Ecto neural progenitor cell (in vitro differentiated cells): ENCODE data around the gene EPB41L4B.
"Not testable (repeated sequence)": the region's sequence is repeated elsewhere in the genome, so short reads cannot be mapped to it uniquely, and the experiment has no call there.

Experiments used
- DNase-seq: peaks from one replicate; pipeline ENCODE4 v3.0.0-alpha.2; 2018; ENCODE audit warnings: low spot score

The EPB41L4B gene

DNA sequence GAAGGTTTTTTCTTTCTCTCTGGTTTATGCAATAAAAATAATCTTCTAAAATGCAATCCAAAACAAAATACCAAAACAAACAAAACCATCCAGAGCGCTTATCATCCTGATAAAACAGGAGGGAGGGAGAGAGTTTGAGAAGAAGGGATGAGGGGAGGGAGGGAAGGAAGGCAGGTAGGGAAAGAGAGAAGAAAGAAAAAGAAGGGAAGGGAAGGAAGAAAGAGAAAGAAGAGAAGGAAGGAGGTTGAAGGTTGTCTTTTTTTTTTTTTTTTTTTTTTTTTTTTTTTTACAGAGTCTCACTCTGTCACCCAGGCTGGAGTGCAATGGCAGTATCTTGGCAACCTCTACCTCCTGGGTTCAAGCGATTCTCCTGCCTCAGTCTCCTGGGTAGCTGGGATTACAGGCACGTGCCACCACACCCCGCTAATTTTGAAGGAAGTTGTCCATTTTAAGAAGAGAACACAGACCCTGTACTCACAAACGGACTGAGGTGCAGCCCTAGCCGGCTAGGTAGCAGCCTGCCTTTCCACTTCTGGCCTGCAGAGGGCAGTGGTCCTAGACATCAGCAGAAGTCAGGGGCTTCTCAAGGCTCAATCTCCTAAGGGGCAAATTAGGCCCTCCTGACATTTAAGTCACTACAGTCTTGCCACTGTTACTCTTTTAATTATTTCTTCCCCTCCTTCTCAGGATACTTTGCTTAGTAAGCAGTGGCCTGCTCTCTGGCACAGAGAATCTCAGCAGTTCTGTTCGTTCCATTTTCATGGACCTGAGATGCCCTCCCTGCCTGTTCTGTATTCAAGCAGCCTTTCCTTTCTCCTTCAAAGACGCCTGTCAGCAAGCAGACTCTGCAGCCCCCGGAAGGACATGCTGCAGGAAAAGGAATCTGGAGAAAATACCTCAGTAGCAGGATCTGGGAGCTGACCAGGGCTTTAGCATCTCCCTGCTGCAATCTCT is 76.4 kb downstream of the EPB41L4B start:
- peak; percentile 82 for DNase-seq

DNA sequence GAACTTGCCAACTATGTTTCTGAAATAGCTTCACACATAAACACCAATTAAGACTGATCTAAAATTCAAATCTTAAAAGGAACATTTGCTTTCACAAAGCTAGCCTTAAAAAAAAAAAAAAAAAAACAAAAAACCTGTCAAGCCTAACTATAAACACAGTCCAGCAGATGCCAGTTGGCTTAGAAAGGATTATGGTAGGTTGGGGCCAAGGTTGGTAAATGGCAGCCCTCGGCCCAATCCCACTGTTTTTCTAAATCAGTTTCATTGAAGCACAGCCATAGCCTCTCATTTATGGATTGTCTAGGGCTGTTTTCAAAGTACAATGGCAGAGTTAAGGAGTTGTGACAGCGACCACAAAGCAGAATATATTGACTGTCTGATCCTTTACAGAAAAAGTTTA is 78.1 kb downstream of the EPB41L4B start:
- DNase-seq, result no peak

DNA sequence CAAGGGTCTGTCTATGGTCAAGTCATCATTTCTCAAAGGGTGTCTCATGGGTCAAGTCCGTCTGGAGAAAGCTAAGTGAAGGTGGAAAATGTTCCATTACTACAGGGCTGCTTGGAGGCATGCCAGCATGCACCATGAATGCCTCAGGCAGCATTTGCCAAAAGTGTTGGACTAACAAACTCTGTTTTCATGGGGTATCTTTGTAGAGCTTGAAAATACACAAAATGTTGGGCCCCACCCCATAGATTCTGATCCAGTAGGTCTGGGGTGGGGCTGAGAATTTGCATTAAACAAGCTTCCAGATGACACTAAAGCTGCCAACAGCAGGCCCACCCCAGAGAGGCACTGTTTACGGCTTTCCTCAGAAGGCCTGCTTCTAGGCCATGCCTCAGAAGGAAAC is 78.8 kb downstream of the EPB41L4B start:
- DNase-seq, result no peak

DNA sequence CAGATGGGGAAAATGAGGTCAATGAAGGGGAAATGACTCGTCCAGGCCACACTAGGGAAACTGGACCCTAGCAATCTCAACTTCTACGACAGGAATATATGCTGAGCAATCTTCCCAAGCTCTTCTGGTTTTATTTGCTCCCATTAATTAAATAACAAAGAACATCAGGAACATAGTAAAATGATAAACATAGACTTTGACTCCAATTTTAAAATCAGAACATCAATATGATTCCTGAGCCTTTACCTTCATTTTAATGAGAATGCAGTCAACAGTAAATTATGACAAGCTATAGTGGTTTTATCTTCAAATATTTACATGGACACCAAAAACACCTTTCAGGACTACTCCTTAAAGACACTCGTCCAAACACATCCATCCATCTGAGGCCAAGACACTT is 79.7 kb downstream of the EPB41L4B start:
- no peak for DNase-seq

DNA sequence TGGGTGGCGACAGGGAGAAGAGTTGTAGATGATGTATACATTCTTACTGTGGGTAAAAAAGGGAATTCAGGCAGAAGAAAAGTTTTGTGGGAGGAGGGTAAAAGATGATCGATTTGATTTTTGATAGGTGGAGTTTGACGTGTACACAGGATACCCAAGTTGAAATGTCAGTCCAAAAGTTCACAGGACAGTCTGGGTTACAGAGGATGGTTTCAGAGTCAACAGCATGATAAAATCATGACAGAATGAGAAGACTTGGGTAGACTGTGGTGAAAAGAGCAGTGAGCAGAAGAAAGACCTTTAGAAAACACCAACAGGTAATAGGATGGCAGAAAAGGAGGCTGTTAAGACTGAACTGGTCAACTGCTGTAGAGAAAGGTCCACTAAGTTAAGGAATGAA is 81.6 kb downstream of the EPB41L4B start:
- no peak for DNase-seq

DNA sequence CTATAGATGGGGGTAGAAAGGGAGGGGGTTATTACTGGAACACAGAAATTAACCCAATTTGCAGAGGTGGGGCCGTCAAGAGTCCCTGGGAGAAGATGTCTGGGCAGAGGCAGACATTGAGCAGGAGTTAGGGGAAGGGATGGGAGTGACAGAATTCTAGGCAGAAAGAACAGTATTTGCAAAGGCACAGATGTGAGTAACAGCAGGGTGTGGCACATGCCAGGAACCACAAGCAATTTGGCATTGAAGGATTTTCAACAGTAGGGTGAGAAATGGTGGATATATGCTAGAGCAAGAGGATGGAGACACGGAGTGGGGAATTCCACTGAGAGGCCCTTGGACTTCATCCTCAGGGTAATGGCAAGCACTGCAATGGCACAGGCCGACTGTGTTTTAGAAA is 82.2 kb downstream of the EPB41L4B start:
- DNase-seq, result no peak

DNA sequence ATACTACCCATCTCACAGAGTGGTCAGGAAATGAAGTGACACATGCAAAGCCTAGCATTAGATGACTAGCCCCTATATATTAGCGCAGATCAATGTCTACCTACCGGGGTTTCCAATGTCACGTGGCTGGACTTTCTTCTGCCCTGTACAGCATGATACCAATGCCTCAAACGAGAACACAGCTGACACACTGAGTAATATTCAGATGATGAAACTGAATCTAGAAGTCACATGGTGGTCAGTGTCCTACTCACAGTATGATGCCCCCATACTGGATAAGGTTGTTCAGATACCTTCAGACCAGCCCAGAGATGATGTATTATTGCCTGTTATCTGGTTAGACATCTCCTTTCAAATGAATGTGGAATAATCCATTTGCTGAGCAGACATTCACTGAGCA is 82.7 kb downstream of the EPB41L4B start:
- no peak for DNase-seq

DNA sequence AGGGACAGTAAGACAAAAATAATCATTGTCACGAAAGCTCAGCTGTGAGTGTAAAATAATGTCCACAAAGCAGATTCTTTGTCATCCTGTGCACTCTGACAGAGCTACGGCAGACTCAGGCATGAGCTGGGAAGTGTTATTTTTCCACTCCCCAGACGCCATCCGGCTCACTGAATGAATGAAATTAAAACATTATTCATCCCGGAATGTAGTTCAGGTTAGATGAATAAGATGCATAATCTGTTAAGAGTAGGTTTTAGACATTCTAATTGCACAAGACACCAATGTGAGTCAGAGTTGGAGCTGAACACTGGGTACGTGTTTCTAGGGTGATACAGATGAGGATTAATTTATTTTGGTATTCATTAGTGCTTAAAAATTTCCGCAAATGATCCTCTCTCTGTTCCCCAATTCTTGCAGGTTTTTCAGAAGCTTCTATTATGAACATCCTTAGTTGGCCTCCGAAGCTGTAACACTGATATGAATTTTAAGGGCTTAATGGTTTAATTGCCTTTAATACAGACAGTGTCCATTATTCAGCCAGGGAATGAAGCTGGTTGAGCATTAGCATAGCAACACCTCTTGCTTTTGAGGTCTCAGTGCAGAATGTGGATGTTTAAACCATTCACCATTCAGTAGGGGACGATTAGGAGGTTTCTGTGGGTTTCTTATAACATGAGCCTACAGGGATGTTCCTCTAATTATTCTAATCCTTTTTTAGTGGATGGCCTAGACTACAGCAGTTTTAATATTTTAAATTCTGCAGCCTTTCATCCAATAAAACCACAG is 88.2 kb downstream of the EPB41L4B start:
- no peak for DNase-seq

DNA sequence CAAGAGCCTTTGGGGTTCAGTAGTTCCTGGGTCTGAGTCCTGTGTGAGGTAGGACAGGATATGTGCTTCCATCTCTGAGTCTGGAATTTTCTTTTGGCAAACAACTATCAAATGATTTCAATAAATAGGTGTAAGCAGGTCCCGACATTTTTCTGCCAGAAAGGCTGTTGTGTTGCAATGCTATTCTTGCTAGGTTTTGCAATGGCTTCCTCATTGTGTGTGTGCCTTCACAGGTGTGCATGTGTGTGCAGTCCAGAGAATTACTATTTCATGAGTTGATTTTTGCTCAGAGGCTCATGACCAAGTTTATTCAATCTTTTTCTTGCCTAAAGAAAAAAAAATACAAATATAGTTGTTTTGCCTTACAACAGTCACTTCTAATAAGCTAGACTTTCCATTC is 89.3 kb downstream of the EPB41L4B start:
- no peak for DNase-seq

DNA sequence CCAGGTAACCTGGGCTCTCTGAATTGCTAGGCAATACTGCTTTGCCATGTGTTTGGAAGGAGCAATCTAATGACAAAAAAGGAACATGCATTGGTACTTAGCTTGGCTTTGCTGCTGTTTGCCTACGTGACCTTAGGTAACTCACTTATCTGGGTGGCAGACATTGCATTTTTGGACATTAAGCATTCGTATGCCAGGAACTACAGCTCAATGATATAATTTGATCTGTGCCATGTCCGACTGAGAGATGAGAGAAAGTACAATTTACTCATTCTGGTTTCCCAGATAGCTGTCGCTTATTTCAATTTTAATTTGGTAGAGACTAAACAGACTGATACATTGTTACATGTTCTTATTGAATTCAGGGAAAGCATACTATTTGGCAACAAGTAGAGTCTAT is 90.6 kb downstream of the EPB41L4B start:
- no peak for DNase-seq

DNA sequence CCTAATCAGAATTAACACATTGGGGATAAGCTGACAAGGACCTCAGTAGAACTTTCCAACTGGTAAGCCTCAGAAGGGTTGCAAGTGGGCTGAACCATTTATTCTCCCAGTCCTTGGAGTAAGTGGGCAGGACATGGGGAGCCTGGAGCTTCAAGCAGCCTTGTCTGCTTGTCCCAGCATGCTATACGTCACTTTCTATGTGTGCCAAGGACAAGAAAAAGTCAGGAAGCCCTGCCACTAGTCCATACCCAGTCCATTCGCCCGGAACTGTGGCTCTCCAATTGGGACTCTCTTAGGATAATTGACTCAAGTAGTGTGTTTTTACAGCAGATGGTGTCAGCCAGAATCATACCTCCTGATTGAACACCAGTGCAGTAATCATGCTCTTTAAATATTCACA is 91.2 kb downstream of the EPB41L4B start:
- no peak for DNase-seq

DNA sequence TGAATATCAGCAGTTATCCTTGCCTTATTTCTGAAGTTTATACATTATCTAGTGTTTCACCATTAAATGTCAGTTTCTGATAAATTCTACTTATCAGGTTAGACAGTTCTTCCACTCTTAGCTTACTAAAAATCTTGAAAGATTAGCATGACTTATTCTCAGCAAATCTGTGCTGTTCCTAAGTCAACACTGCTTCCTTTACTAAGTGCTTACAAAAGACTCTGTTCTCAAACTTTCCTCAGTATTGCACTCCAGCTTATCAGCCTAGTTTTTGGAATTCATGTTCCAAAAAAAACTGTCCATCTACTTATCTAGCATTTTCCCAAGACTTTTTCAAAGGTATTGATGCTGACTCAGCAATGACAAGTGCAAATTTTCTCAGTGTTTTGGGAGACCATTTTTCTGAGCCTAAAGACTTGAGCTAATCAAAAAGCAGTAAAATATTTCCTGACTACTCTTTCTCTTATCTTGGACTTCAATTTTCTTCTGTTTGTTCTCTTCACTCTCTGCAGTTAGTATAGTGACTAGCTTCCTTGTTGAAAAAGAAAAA is 92.7 kb downstream of the EPB41L4B start:
- DNase-seq, result no peak

DNA sequence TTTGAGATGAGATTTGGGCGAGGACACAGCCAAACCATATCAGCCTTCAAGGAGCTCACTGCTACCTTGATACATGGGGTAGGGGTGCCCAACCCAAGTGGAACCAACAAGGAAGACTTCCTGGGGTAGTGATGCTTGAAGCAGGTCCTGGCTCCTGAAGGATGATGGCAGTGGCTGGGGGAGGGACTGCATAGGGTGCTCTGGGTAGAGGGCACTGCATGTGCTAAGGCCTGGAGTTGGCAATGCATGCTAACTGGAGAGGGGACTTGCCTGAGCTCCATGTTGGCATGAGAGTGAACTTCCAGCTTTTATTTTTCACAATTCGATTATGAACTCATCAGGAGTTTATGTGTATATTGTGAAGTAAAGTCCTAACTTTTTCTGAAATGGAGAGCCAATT is 95.2 kb downstream of the EPB41L4B start:
- no peak for DNase-seq

DNA sequence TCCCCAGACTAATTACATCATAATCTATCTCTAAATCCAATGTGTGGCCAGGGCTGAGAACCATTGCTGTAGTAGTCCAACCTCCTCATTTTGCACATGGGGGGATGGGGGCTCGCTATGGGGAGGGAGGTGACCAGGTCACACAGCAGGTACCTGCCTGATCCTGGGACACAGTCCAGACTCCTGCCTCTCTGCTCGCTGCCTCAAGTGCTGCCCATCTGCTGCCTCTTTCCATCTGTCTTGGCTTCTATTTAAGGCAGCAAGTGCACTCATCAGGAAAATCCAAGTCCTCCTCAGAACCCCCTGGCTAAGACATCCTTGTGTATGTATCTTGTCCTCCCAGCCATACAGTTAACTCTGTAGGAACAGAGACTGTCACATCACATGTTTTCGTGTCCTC is 96.1 kb downstream of the EPB41L4B start:
- DNase-seq, result no peak

DNA sequence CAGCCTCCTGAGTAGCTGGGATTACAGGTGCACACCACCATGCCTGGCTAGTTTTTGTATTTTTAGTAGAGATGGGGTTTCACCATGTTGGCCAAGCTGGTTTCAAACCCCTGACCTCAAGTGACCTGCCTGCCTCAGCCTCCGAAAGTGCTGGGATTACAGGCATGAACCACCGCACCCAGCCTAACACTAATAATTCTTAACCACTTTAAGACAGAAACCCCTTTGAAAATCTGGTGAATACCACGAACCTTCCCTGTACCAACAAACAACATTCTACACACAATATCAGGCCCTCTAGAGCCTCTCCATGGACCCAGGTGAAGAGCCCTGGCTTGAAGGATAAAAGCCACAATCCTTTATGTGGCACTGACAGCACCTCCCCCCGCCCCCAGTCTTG is 102.6 kb downstream of the EPB41L4B start:
- not testable (repeated sequence) for DNase-seq

DNA sequence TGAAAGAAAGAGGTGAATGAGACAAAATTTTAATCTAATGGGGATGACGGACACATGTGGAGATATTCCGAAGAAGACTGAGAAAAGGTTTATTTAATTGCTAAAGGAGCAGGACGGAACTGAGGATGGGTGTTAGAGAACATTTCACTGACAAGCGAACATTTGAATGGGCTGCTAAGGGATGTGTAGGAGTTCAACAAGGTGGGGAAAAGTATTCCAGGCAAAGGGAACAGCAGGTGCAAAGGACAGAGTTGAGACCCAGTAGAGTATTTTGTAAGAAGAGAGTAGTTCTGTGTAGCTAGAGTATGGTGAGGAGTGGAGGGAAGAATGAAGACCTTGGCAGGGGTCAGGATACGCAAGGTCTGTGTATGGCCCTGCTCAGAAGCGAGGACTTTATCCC is 106.4 kb downstream of the EPB41L4B start:
- DNase-seq, result no peak

DNA sequence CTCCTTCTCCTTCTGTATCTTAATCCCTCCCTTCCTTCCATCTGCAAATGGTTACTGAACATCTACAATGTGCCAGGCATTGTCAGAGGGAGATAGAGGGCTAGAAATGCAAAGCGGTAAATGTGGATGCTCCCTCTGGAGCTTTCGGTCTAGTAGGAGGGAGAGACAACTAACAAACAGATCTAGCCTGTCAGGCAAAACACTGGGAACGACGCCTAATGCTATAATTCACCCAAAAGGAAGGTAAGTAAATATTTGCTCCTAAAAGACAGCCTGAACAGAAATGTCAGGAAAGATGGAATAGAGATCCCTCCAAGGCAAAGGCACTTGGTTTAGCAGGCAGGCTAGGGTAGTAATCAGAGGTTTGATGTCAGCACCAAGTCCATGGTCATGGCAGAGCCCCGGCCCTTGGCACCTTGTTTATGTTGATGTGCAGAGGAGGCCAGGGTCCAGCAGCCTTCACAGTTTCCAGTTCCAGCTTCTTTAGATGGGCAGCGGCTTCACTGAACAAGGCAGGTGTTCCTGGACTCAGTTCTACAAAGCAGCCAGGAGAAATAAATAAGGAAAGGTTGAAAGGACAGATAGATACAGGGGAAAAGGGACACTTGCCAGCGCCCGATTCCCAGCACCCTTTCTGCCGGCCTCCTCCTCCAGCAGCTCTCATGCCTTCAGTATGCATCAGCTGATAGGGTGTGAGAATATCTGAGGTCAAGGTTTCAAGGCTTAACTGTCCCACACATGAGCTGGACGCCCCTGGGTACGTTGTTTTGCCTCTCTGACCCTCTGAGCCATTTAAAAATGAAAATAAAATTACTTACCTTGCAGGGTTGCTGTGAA is 107.4 kb downstream of the EPB41L4B start:
- DNase-seq, result no peak

DNA sequence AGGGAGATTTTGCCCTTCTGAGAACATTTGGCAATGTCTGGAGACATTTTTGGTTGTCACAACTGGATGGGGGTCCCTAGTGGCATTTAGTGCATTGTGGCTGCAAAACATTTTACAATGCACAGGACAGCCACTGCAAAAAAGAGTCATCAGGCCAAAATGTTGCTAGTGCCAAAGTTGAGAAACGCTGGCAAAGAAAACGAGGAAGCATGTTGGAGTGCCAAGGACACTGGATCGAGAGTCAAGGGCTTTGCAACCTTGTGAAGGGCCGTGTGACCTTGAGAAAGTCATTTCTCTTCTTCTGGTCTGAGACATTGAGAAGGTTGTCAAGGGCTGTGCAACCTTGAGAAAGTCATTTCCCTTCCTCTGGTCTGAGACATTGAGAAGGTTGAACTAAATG is 108.1 kb downstream of the EPB41L4B start:
- no peak for DNase-seq

DNA sequence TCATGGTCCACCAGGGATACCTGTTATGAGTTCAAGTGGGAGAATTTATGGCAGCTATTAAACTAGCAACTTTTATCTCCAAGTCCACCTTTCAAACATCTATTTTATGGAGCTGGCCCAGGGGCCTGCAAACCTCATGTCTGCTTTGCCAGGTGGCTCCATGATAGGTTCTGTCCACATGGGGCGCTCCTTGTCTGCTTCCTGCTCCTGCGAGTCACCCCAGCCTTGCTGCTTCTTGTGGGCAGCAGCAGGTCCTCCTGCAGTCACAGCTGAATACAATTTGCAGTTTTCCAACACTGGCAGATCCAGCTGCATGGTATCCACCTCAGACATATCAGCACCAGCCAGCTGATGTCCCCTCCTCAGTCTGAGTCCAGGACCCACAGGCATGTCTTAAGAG is 114.2 kb downstream of the EPB41L4B start:
- DNase-seq, result no peak

DNA sequence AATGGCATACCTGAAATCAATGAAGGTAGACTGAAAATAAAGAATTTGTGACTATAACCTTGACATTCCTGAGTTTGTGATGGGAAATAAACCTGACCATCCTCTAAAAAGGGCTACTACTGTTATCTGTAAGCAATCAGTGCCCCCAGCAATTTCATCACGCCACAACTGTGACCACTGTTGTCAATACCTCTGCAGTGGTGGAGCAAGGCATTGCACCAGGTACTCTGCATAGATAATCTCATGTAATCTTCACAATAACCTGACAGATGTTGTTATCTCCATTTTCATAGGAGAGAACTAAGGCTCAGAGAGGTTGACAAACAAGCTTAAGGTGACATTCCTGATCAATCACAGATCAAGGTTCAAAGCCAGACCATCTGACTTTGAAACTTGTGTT is 115.3 kb downstream of the EPB41L4B start:
- DNase-seq, result no peak

DNA sequence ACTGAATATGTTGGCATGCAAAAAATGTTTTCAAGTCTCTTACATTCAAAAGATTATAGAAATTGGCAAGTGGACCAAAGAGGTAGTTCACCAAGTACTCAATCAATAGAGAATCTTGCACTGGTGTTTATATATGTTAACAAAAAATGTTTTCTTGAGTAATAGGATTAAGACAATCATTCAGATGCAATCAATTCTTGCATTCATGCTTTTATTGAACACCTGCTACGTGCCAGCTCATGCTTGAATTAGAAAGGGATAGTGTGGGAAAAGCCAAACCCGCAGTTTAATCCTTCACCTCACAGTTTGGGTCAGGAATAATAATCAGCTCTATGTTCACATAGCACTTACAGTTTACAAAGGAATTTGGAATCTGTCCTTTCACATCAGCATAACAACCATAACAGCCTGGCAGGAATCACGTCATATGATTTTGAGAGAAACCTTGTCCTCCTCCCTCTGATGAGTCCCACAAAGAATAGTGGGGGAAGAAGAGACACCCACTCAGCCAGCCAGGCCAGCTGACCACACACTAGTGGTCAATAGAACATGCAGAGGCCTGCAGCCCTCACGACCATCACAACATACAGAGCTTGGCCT is 117.0 kb downstream of the EPB41L4B start:
- no peak for DNase-seq

DNA sequence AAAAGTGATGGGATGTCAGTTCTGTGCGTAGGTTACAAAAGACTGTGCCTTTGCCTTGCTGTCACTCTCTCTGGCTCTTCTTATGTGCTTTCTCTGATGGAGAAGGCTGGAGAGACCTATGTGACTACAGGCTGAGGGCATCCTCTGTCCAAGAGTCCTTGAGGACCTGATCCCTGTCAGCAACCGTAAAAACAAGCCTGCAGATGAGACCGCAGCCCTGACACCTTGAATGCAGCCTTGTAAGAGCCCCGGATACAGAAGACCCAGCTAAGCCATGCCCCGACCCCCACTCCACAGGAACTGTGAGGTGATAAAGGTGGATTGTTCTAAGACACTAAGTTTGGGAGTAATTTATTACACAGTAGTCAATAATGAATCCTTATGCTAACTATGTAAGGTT is 121.2 kb downstream of the EPB41L4B start:
- no peak for DNase-seq
